ENCODE measurements around the gene AHNAK. TPM values are rescaled to one million over a fixed set of nuclear protein-coding genes. Genes with fewer than 3 reads are reported as not detected.
"Not testable (repeated sequence)": the region's sequence is repeated elsewhere in the genome, so short reads cannot be mapped to it uniquely, and the experiment has no call there.

Gene AHNAK
- total RNA-seq, 4 donors from 2014 or later, result 874 to 1,336 (median 1,047) TPM

DNA sequence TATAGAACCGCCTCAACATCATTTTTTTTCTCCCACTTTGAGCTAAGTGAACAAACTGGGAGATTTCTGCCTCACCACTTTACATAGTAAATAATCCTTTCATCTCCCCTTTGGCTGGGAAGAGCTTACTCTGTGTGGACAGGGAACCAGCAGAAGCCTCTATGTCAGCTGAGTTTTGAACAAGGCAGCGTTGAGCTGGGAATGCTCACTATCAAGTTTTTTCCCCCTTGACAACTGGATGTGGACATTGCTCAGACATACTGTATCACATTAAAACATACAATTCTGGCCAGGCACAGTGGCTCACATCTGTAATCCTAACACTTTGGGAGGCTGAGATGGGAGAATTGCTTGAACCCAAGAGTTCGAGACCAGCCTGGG is 46.0 kb downstream of the AHNAK start:
- no peak for DNase-seq (ENCODE audit: low spot score)
- no peak for TF ChIP-seq CTCF (IDR thresholded peaks at IDR 0.05)
- no peak for ATAC-seq (ENCODE audit: low FRiP score)

DNA sequence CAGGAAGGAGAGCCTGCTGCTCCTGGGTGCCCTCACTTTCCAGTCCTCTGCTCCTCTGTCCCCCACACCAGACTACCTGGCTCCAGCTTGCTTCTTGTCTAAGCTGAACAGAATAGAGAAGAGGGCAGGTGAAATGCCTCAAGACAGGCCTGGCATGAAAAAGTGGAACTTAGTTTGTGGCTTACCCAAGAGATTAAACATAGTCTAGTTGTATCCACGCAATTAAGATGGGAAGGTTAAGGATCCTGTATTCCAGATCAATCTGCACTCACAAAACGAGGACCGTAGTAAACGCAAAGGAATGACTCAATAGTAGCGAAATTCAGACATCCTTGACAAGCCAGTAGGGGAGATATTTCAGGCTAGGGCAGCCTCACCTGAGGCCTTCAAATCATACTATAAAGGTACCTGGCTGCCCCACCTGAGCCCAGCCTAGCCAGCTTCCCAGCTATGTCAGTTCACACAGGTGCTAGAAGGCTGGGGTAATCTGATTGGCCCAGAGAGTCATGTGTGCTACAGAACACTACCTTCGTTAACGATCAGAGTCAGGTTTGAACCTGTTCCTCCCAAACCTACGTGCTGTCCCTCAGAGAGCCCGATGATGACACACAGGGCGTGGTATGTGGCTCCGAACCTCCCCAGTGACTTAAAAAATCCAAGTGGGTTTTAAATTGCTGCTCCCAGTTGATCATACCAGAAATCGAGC is 46.5 kb downstream of the AHNAK start:
- DNase-seq (ENCODE audit: low spot score) (no peak), ATAC-seq (ENCODE audit: low FRiP score) (no peak)

GRCh38 chr11:62499311-62499943 is 47.2 kb downstream of the AHNAK start:
- not testable (repeated sequence) for ATAC-seq (ENCODE audit: low FRiP score); DNase-seq (ENCODE audit: low spot score)

More for the DNA sequence above, 46.5 kb downstream of the AHNAK start:
- TF ChIP-seq CTCF (IDR thresholded peaks at IDR 0.05), result no peak

GRCh38 chr11:62498492-62499286 is 47.9 kb downstream of the AHNAK start:
- ATAC-seq (ENCODE audit: low FRiP score) (no peak), DNase-seq (ENCODE audit: low spot score) (no peak)
- no peak for TF ChIP-seq CTCF (IDR thresholded peaks at IDR 0.05)

DNA sequence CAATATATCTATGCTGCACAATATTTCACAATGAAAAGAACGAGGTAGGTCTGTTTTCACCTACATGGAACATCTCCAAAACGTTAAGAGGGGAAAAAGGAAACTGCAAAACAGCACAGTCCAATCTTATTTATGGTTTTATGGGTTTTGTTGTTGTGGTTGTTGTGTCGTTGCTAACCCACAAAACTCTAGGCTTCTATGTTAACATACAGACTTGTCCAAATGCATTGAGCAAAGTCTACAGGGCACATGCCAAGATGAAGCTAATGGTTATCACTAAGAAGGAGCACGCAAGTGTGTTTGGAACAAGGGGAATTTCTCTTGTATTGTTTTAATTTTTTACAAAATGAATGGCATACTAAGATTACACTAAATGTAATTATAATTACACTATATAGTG is 48.6 kb downstream of the AHNAK start:
- no peak for TF ChIP-seq CTCF (IDR thresholded peaks at IDR 0.05)
- ATAC-seq (ENCODE audit: low FRiP score), result no peak

DNA sequence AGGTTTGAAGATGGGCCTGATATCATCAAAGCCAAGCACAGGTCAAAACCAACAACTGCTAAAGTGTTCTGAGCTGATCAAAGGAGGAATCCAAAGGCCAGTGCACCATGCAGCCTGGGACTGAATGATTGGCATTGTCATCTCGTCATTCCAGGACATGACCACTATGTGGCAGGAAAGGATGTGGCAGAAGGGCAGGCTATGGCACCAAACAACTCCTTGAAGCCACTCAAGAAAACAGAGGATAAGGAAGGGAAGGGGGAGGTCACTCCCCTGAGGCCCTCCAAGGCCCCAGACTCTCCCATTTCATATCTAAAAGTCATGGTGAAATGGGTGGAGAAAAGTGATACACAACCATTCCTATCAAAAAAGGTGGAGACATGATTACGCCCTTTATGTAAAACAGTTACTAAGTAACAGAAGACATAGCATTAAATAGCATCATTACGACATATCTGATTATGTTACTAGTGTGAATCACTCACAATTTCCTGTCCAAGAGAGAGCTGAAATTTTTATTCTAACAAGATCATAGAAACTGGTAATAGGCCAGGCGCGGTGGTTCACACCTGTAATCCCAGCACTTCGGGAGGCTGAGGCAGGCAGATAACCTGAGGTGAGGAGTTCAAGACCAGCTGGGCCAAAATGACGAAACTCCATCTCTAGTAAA is 49.3 kb downstream of the AHNAK start:
- DNase-seq (ENCODE audit: low spot score) (no peak), ATAC-seq (ENCODE audit: low FRiP score) (peak; percentile 74)
- TF ChIP-seq CTCF (IDR thresholded peaks at IDR 0.05), result no peak

More for the DNA sequence above, 48.6 kb downstream of the AHNAK start:
- no peak for DNase-seq (ENCODE audit: low spot score)

GRCh38 chr11:62496676-62497075 is 49.9 kb downstream of the AHNAK start:
- no peak for TF ChIP-seq CTCF (IDR thresholded peaks at IDR 0.05)
- DNase-seq (ENCODE audit: low spot score) (no peak), ATAC-seq (ENCODE audit: low FRiP score) (no peak)

Measured in omental fat pad (tissue), 4 donors.